Measurements from ENCODE around the gene LONP2. TPM values are rescaled to one million over a fixed set of nuclear protein-coding genes. Genes with fewer than 3 reads are reported as not detected.

LONP2 gene
- total and polyA plus RNA-seq, 2 of the 13 experiments (the other 11 are each of a cell fraction or from before 2014, with no cell fraction given), result 39.2 to 63.3 TPM

GRCh38 chr16:48235556-48236136, 8.5 kb upstream of the LONP2 start (continued):
- no peak for TF ChIP-seq ZBTB46 (CRISPR knock-in tag; IDR thresholded peaks at IDR 0.05; ENCODE audit: borderline replicate concordance)
- TF ChIP-seq AKNA (CRISPR knock-in tag; IDR thresholded peaks at IDR 0.05; ENCODE audit: borderline replicate concordance), result no peak
- no peak for TF ChIP-seq SIN3B (IDR thresholded peaks at IDR 0.05; ENCODE audit: low read length)
- TF ChIP-seq ZNF446 (CRISPR knock-in tag; IDR thresholded peaks at IDR 0.05), result no peak
- TF ChIP-seq ZNF7 (CRISPR knock-in tag; IDR thresholded peaks at IDR 0.05), result no peak
- no peak for TF ChIP-seq SALL2 (CRISPR knock-in tag; IDR thresholded peaks at IDR 0.05)
- TF ChIP-seq TP53 (CRISPR knock-in tag; conservative IDR thresholded peaks at IDR 0.05), result no peak
- TF ChIP-seq ZIK1 (CRISPR knock-in tag; IDR thresholded peaks at IDR 0.05; ENCODE audit: borderline replicate concordance, low read depth), result no peak
- TF ChIP-seq RXRB (CRISPR knock-in tag; IDR thresholded peaks at IDR 0.05; ENCODE audit: borderline replicate concordance), result peak; percentile 46; the same call in 1 of the 2 replicates
- TF ChIP-seq ZSCAN21 (CRISPR knock-in tag; IDR thresholded peaks at IDR 0.05; ENCODE audit: borderline replicate concordance), result no peak
- TF ChIP-seq ZNF383 (CRISPR knock-in tag; IDR thresholded peaks at IDR 0.05; ENCODE audit: borderline replicate concordance), result no peak
- TF ChIP-seq ZNF224 (CRISPR knock-in tag; IDR thresholded peaks at IDR 0.05), result no peak
- no peak for TF ChIP-seq ZBTB38 (CRISPR knock-in tag; IDR thresholded peaks at IDR 0.05)
- no peak for TF ChIP-seq ZKSCAN1 (IDR thresholded peaks at IDR 0.05; ENCODE audit: low read length)
- TF ChIP-seq ZBTB44 (CRISPR knock-in tag; IDR thresholded peaks at IDR 0.05), result no peak
- no peak for TF ChIP-seq DMTF1 (CRISPR knock-in tag; IDR thresholded peaks at IDR 0.05)
- TF ChIP-seq ZNF10 (CRISPR knock-in tag; IDR thresholded peaks at IDR 0.05; ENCODE audit: borderline replicate concordance, low read depth), result no peak
- TF ChIP-seq ZNF362 (CRISPR knock-in tag; IDR thresholded peaks at IDR 0.05; ENCODE audit: borderline replicate concordance), result no peak
